ENCODE results near the gene GNG8. TPM values are rescaled to one million over a fixed set of nuclear protein-coding genes. Genes with fewer than 3 reads are reported as not detected.

Gene GNG8
- total RNA-seq, 1 experiment from 2014 or later: not detected

DNA sequence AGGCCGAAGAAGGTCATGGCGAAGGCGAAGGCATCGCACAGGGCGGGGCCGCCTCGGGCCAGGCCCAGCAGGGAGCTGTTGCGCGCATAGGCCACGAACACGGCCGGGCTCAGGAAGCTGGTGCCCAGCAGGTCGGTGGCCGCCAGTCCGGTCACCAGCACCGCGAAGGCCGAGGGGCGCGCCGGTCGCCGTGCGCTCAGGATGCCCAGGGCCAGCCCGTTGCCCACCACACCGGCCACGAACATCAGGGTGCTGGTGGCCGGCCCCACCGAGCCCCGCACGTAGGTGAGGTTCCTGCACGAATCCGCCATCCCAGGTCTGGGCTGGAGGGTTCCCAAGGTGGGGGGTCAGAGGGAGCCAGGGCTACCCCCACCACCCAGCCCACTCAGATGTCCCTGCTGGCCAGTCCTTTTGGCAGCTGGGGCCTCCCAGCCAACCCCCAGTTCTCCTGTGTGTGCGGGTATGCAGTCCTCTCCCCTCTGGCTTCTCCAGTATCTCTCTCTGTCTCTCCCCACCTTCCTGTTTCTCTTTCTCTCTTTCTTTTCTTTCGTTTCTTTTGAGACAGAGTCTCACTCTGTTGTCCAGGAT, 12.0 kb downstream of the GNG8 start:
- no peak overlapping the region for H4K5ac ChIP-seq (ENCODE audit: insufficient read length, low read depth, low read length)
- H3K4ac ChIP-seq (ENCODE audit: low read depth, low read length): no peak overlapping the region
- no peak for DNase-seq
- H3K36me3 Mint-ChIP-seq (ENCODE audit: insufficient read depth in 1 of 3, low read depth in 3 of 3): no peaks in the 10 kb centered on the region
- H2BK5ac ChIP-seq (ENCODE audit: insufficient read length, low read length): no peak overlapping the region
- H3K4me2 ChIP-seq (ENCODE audit: insufficient read depth, insufficient read length, low read length): no peak overlapping the region
- H3K4me1 Mint-ChIP-seq: peaks cover 3 to 19% of the 10 kb centered on the region in 2 experiments
- no peak overlapping the region for H3K27ac Mint-ChIP-seq
- no peak overlapping the region for H3K18ac ChIP-seq (ENCODE audit: insufficient read length, low read depth, low read length)
- H4K8ac ChIP-seq (replicated peaks; ENCODE audit: insufficient read length, low read depth, low read length): no peak overlapping the region
- H3K9me3 Mint-ChIP-seq: no peaks in the 10 kb centered on the region; a peak in 2 of 5 replicates
- H4K91ac ChIP-seq (ENCODE audit: insufficient read length, low read depth, low read length): no peak overlapping the region
- no peak overlapping the region for H2AFZ ChIP-seq (ENCODE audit: low read length)
- H4K20me1 ChIP-seq (ENCODE audit: control insufficient read depth, insufficient read depth, insufficient read length): no peaks in the 10 kb centered on the region
- H3K79me1 ChIP-seq (ENCODE audit: insufficient read depth, low read depth, low read length, poor library complexity, severe bottlenecking): no peaks in the 10 kb centered on the region
- no peak overlapping the region for H3K9ac ChIP-seq (ENCODE audit: extremely low read depth, insufficient read length, low read length)
- no peak overlapping the region for H2AK5ac ChIP-seq (ENCODE audit: insufficient read length, low read length)
- no peak overlapping the region for H2BK20ac ChIP-seq (ENCODE audit: low read depth, low read length, poor library complexity, severe bottlenecking)
- H3K9me3 ChIP-seq (ENCODE audit: control insufficient read depth, low read depth, low read length): no peaks in the 10 kb centered on the region
- H3K4me1 ChIP-seq (ENCODE audit: insufficient read depth, low read length): no peaks in the 10 kb centered on the region
- no peak overlapping the region for H3K14ac ChIP-seq (ENCODE audit: insufficient read depth, low read length)
- no peak overlapping the region for H3K27ac ChIP-seq (ENCODE audit: insufficient read length, low read depth, low read length)
- H3K56ac ChIP-seq (ENCODE audit: insufficient read length, low read depth, low read length): no peak overlapping the region
- no peak overlapping the region for H2BK120ac ChIP-seq (ENCODE audit: low read depth, low read length, poor library complexity, severe bottlenecking)
- no peak overlapping the region for H3K23ac ChIP-seq (ENCODE audit: insufficient read length, low read depth, low read length)
- no peaks in the 10 kb centered on the region for H3K23me2 ChIP-seq (ENCODE audit: insufficient read length, low read depth, low read length, poor library complexity, severe bottlenecking)
- no peaks in the 10 kb centered on the region for H3K79me2 ChIP-seq (ENCODE audit: insufficient read depth, low read length)
- no peak overlapping the region for H3T11ph ChIP-seq (ENCODE audit: low read length)
- no peaks in the 10 kb centered on the region for H3K27me3 ChIP-seq (ENCODE audit: insufficient read depth, low read length)
- no peak overlapping the region for H2BK15ac ChIP-seq (ENCODE audit: low read depth, low read length)
- TF ChIP-seq, protein P1, sequence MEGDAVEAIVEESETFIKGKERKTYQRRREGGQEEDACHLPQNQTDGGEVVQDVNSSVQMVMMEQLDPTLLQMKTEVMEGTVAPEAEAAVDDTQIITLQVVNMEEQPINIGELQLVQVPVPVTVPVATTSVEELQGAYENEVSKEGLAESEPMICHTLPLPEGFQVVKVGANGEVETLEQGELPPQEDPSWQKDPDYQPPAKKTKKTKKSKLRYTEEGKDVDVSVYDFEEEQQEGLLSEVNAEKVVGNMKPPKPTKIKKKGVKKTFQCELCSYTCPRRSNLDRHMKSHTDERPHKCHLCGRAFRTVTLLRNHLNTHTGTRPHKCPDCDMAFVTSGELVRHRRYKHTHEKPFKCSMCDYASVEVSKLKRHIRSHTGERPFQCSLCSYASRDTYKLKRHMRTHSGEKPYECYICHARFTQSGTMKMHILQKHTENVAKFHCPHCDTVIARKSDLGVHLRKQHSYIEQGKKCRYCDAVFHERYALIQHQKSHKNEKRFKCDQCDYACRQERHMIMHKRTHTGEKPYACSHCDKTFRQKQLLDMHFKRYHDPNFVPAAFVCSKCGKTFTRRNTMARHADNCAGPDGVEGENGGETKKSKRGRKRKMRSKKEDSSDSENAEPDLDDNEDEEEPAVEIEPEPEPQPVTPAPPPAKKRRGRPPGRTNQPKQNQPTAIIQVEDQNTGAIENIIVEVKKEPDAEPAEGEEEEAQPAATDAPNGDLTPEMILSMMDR (conservative IDR thresholded peaks at IDR 0.05): no peak
- H3K27me3 Mint-ChIP-seq (ENCODE audit: low read depth): peaks cover 7% of the 10 kb centered on the region; the same call in 1 of the 2 replicates
- no peak overlapping the region for H2BK12ac ChIP-seq (ENCODE audit: insufficient read length, low read depth, low read length)
- WGBS (ENCODE audit: extremely low coverage, insufficient read length, low lambda C conversion rate): no CpG with 5 or more reads among the region's 35 CpGs
- H3K4me3 Mint-ChIP-seq: no peak overlapping the region
